22Rv1 (cell line): ENCODE results near the gene NTMT2.

ENCODE experiments used
- CTCF ChIP-seq: fragments of 450-650 bp; IDR thresholded peaks from 2 replicates; pipeline ENCODE4 v1.5.1; 2017; ENCODE audit warnings: mild to moderate bottlenecking
- ZFX ChIP-seq: fragments of 450-650 bp; IDR thresholded peaks from 2 replicates; pipeline ENCODE4 v1.6.1; 2017; ENCODE audit warnings: antibody characterized with exemption, borderline replicate concordance

DNA sequence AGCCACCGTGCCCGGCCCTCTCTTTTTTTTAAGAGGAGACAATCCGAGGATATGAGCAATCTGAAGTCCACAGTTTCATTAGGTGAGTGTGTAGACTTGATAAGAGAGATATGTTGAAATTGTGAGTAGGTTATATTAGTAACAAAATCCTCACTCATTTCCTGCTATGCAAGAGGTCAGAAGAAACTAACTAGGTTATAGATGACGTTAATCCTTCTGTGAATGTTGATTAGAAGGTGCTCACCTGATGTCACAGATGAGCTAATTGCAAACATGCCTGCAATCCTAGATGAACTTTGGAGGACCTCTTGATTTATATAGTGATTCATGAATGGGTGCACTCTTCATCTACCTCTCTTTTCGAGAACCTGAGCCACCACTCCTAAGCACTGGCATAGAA lies 29.3 kb downstream of the NTMT2 start:
- no peak for TF ChIP-seq CTCF
- TF ChIP-seq ZFX, result no peak
